GM18517 (cell line): ENCODE data around the gene PTGFRN.
"Not testable (repeated sequence)": the region's sequence is repeated elsewhere in the genome, so short reads cannot be mapped to it uniquely, and the experiment has no call there.

ENCODE experiments used
- ATAC-seq: cut with Tn5 transposase; IDR thresholded peaks from one replicate; pipeline ENCODE4 v1.9.1; 2021; ENCODE audit warnings: mild to moderate bottlenecking, moderate library complexity; ENCODE audit not compliant: unreplicated experiment

PTGFRN gene

DNA sequence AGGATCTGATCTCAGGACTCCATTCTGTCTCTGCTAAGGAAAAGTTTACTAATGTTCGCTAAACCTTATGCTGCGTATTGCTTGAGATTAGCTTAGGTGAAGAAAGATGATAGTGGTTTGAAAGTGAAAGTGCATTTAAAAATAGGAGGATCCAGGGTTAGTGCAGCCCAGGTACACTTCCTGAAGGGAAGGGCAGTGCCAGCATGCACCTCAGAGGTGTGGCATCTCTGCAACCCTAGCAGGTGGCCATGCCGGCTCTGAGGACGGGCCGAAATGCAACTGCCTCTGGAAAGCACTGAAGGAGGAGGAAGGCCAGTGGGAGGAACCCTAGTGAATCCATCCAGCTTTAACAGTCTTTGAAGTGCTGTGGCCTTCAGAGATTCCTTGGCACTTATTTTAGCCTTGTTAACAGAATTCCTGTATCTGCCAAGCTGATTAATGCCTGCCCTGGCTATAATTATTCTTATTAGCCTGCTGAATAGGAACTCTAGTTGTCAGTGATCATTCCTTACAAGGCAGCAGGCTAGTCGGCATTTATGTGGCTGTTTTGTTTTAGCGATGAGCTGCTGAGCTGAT lies 5.5 kb downstream of the PTGFRN start:
- ATAC-seq = no peak

DNA sequence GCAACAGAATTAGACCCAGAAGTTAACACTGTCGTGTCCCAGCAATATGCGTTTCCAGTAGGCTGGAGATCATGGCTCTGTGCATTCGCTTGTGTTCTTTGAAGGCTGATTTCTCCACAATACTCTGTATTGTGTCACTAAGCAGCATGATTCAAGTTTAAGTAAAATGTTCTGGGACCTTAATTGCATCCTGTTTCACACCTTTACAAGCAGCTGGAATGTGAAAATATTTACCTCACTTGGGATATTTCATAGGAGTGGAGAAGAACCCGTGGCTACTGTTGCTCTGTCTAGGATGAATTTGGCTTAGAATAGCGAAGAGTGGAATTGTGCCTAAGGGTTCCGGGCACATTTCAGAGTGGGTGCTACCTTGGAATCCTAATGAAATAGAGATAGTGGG lies 6.3 kb downstream of the PTGFRN start:
- ATAC-seq = no peak

DNA sequence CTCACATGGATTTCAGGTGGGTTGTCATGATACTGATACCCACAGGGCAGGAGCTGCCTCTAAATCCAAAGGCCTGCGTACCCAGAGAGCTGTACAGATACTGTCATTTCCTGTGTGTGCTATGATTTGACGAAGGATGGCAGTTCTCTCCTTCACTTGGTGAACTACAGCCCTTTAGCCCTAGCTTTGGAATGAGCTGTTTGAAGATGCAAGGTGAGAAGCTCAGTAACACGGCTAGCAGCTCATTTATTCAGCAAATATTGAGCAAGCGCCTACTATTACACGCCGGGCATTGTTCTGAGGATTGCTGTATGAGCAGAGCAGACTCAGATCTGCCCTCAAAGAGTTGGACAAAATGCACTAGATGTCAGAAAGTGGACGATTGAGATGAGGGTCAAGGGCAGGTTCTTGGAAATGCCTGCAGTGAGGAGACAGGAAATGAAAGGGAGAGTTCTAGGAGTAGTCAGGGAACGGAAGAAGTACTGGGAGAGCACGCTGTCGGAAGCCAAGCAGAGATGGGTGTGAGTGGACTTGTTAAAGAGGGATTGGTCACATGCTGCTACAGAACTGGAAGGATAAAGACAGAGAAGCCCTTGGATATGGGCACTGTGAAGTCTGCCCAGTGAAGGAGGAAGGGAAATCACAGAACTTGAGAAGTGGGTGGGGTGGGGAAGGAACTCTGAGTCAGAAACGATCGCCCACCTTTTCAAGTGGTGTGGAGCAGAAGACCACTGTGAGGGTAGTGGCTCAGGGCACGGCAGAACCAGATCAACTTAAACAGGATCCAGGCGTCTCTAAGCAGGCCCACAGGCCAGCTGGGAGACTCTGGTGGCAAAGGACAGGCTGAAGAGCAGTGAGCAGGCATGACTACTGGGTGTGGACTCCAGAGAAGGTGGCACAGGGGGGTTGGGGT lies 7.1 kb downstream of the PTGFRN start:
- ATAC-seq = no peak

DNA sequence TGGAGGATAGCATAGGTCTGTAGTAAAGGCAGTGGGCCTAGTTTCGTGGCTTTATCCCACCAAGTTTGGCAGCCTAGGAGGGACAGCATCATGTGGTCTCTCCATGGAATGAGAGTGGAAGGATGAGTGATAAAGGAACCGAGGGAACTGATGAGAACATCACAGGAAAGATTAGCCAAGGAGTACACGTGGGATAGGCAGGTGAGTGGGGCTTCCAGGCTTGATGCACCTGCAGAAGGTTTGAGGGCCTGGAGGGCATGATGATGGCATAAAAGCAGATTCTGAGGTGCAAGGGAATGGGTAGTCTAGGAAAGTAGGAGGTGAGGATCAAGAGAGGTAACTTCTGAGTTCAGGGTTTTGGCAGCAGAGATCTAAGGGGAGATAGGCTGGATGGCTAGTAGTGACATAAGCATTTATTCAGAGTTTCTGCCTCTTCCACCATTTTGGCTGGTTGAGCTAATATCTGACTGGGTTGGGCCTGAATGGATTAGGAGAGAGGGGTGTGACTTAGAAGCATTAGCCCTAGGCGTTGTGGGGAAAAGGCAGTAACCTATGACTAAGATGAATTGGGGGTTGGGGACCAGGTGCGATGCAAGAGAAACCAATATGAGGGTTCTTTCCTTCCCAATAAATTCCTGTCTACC lies 9.1 kb downstream of the PTGFRN start:
- no peak for ATAC-seq

DNA sequence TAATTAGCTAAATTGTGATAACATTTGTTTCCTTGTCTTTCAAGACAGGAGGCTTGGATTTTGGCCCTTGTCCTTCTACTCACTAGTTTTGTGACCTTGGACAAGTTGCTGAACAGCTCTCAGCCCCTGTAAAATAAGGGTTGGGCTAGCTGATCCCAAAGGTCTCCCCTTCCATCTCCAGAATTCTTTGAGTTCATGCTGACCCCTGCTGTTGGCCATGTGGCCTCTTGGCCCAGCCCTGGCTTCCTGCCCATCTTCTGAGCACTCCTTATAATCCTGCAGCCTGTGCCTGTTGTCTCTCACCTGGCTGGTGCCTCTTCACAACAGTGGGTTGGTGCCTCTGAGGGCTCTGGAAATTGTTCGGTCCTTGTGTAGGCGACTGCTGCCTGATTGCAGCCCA lies 10.1 kb downstream of the PTGFRN start:
- ATAC-seq = no peak

DNA sequence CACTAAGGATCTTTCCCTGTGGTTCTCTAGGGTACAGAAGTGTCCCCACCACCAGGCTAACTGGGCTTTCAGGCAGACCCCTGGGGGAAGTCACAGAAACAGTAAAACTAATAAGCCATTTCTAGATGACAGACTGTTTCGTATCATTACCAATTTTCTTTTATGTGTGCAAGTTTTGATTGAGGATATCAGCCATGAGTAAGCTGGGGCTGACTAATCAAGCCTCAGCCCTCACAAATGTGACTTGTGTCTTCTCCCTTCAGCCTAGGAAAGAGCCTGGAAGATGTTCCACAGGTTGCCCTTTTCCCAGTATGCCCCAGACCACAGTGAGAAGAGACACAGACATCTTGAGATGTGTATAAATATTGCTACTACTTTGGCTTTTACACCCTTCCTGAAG lies 10.5 kb downstream of the PTGFRN start:
- ATAC-seq = no peak

DNA sequence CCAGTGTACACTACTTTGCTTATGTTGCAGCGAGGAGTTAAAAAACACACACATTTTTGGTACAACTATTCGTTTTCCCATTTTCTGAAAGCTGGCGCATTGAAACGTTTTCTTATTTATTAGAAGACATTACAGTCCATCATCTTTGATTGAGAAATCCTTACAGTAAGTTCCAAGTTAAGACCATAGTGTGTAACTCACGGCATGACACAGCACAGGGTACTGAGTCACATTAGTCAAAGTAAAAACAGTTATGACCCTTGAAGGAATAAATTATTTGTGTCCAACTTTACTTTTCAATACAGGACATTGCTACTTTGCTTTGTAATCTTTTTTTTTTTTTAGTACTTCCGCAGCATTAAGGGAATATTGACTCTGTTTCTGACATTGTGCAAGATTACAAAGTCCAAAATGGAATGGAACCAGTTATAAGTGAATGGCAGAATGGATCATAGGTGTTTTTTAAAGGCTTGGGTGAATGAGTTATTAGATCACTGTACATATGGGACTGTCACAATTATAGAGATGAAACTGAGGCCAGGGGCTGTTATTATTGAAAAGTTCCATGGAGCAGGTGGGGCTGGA lies 11.7 kb downstream of the PTGFRN start:
- no peak for ATAC-seq

DNA sequence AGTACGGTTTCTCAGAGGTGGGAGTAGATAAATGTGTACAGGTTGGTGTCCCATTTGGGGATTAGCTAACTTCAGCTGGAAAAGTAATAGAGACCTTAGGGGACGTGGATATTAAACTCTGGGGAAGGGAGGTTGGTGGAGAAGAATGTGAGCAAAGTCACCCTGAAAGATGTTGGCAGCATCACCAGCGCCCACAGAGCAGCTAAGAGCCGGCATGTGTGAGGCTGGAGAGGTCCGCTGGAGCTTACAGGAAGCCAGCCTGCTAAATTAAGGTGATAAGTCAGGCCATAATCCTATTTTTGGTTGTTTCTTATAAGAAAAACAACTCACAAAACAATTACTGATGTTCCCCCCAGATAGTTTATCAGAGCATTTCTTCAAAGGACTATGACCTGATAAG lies 12.2 kb downstream of the PTGFRN start:
- ATAC-seq = no peak

DNA sequence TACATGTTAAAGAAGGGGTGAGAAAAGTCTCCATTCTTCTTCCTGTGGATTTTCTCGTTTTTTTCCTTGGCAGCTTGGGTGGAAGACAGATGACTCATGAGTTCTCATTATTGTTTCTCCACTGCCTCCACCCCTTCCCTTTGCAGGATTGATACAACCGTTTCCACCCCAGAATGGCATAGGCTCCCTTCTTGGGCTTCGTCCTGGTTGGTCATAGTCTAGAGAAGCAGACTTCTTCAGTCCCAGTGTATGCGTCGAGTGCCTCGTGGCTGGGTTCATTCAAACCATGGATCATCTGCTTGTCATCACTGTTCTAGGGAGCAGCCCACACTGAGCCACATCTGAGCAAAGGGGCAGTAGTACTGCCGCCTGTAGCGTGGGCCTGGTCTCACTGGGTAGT lies 13.7 kb downstream of the PTGFRN start:
- no peak for ATAC-seq

DNA sequence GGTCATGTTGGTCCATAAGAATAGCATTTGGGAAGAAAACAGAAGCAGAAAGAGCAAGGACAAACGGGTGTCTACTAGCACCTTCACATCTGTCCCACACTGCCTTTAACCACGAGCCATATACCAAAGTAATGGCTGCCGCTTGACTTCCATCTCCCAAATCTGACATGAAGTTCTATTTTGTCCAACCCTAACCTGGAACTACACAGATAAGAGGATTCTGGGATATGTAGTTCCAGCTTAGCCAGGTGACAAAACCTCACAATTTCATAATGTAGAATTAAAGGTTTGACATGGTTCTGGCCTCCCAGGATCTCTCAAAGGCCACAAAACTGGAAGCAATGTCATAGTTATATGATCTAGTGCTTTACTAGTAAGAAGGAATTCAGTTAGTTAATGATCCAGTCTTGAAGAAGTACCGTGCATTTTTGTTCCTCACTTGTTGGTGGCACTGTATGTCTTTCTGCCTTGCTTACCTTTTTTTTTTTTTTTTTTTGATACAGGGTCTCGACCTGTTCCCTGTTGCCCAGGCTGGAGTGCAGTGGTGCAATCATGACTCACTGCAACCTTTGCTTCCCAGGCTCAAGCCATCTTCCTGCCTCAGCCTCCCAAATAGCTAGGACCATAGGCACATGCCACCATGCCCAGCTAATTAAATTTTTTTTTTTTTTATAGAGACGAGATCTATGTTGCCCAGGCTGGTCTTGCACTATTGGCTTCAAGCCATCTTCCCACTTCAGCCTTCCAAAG lies 17.5 kb downstream of the PTGFRN start:
- ATAC-seq = no peak

DNA sequence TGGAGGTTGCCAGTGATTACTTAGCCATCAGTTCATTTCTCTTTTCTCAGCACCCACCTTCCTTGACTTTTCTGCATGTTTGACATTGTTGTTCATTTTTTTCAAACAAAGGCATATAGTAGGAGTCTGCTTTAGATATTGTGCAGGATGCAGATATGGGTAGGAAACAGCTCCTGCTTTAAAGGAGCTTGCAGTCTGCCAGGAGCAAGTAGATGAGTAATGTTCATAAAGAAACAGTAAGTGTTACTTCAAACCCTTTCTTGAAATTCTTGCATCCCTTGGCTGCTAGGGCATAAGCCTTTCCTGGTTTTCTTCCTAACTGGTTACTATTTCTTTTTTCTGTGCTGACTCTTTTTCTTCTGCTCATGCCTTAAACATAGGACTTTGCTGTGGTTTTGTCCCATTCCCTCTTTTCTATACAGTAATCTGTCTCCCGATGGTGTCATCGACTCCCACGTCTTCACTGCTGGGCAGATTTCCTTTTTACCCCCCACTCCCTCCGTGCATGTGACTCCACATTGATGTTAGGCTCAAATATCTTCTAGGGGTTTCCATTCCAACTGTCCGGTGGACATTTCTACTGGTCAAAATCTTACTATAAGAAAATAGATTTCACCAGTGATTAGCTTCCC lies 20.4 kb downstream of the PTGFRN start:
- ATAC-seq = no peak

DNA sequence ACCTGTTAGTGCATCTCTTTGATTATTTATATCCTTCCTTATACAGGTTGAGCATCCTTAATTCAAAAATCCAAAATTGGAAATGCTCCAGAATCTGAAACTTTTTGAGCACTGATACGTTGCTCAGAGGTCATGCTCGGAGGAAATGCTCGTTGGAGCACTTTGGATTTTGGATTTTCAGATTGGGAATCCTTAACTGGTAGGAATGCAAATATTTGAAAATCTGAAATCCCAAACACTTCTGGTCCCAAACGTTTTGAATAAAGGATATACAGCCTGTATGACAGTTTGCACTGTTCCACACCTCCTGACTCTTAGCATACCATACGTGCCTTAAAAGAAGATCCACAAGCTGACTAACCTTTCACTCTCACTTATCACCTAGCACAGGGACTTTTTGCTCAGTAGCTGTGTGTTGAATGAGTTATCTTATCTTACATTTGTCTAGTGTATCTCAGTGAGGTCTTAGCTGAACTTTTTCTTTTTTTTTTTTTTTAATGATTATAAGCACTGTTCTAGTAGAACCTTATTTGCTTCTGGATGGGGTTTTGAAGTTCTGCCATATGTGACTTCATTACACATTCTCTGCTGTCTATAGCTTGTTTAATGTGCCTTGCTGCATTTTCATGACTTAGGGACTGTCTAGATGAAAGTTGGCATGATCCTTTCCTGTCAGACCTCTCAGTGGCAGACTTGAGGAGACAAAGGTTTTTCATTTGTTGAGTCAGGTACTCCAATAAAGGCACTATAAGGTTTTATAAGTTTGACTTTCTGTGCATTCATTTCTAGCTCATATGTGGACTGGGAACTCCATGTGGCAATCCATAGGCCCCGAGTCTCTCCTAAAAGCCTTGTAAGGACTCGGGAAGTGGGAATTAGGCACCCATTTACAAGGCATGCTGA lies 21.6 kb downstream of the PTGFRN start:
- no peak for ATAC-seq

DNA sequence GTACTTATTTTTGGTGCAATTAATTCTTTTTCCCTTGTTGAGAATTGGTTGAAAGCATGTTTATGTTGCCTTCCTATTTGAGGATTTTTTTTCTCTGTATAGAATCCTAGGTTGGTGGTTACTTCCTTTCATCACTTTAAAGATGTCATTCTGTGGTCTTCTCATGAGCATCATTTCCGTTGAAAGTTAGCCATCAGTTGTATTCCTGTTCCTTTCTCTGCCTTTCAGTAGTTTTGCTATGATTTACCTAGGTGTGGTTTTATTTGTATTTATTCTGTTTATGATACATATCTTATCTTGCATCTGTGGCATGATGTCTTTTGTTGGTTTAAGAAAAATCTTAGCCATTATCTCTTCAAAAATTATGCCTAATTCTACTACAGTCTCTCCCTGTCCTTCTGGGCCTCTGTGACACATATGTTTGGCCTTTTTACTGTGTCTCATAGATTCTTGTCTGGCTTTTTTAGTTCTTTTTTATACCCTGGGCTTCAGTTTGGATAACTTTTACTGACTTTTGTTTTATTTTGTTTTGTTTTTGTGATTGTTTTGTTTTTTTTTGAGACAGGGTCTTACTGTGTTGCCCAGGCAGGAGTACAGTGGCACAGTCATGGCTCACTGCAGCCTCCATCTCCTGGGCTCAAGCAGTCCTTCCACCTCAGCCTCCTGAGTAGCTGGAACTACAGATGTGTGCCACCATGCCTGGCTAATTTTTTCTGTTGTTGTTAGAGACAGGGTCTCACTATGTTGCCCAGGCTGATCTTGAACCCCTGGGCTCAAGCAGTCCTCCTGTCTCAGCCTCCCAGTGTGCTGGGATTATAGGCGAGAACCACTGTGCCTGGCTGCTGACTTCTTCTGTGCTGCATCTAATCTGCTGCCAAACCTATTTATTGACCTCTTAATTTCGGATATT lies 24.1 kb downstream of the PTGFRN start:
- ATAC-seq = no peak

DNA sequence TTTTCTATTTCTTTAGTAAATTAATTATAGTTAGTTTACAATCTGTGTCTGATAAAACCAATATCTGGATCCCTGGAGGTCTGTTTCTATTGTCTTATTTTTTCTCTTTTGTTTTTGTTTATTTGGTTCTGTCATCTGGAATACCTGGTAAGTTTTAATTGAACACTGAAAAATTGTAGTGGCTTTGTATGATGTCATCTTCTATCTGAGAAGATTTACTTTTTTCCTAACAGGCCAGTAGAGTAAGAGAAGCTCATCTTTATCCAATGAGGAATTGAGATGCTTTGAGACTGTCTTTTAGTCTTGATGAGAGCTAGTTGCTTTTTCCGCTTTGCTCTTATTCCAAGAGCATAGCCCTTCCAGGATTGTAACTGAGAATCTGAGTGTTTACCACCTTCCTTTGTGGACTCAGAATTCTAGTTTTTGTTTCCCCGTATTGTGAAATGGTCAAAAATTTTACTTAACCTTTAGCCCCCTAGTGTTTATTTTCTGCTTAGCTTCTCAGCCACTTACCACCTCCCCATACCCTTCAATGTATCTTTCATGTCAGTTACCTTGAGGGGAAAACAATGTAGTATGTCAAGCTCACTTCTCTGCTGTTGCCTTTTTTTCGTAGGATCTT lies 25.0 kb downstream of the PTGFRN start:
- no peak for ATAC-seq

DNA sequence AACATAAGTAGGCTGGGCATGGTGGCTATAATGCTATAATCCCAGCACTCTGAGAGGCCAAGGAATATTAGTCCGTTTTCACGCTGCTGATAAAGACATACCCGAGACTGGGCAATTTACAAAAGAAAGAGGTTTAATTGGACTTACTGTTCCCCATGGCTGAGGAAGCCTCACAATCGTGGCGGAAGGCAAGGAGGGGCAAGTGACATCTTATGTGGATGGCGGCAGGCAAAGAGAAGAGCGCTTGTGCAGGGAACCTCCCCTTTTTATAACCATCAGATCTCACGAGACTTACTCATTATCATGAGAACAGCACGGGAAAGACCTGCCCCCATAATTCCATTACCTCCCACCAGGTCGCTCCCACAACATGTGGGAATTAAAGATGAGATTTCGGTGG lies 28.5 kb downstream of the PTGFRN start:
- ATAC-seq = no peak

DNA sequence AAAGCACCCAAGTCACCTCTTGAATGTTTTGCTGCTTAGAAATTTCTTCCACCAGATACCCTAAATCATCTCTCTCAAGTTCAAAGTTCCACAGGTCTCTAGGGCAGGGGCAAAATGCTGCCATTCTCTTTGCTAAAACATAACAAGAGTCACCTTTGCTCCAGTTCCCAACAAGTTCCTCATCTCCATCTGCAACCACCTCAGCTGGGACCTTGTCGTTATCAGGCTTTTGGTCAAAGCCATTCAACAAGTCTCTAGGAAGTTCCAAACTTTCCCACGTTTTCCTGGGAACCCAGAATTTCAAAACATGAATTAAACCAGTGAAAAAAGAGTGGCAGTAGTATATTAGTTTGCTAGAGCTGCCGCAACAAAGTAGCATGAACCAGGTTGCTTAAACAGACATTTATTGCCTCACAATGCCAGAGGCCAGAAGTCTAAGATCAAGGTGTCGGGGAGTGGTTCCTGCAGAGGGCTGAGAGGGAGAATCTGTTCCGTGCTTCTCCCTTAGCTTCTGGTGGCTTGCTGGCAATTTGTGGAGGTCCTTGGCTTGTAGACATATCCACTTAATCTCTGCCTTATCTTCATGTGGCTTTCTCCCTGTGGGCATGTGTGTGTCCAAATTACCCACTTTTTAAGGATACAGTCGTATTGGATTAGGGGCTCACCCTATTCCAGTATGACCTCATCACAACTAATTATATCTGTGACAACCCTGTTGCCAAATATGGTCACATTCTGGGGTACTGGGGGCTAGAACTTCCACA lies 30.2 kb downstream of the PTGFRN start:
- not testable (repeated sequence) for ATAC-seq
